CD14-positive monocyte (primary cell): ENCODE results near the gene ABCB10. TPM values are rescaled to one million over a fixed set of nuclear protein-coding genes. Genes with fewer than 3 reads are reported as not detected.
"Not testable (repeated sequence)": the region's sequence is repeated elsewhere in the genome, so short reads cannot be mapped to it uniquely, and the experiment has no call there.

Source experiments
- DNase-seq, 3 donors: peaks; one replicate each; pipeline ENCODE4 v3.0.0-alpha.2; 2011 to 2022
- H2AFZ ChIP-seq: 2 replicates; pipeline ENCODE4 v1.6.0; 2012; ENCODE audit warnings: mild to moderate bottlenecking, low read depth, low read length, inconsistent platforms; ENCODE audit not compliant: insufficient read depth, poor library complexity, severe bottlenecking
- H3K27ac ChIP-seq, 2 donors: 1 replicate in 1 of 2; 2 replicates in 1 of 2; pipeline ENCODE4 v1.5.1; 2012 to 2013; ENCODE audit warnings: low read length in 2 of 2, control low read depth in 1 of 2, inconsistent platforms in 1 of 2, low read depth in 1 of 2, mild to moderate bottlenecking in 1 of 2
- H3K27me3 ChIP-seq, 2 donors: one replicate each; pipeline versions ENCODE4 v1.6.0 to v1.6.1; 2011 to 2013; ENCODE audit warnings: low read length in 2 of 2; ENCODE audit not compliant: control insufficient read depth in 2 of 2, insufficient read depth in 2 of 2
- H3K36me3 ChIP-seq, 2 donors: replicated peaks in 1 of 2; 1 replicate in 1 of 2; 2 replicates in 1 of 2; pipeline versions ENCODE4 v1.5.1 to v1.6.1; 2012 to 2013; ENCODE audit warnings: low read length in 2 of 2, control low read depth in 1 of 2, inconsistent platforms in 1 of 2, mild to moderate bottlenecking in 1 of 2; ENCODE audit not compliant: insufficient read depth in 2 of 2, control insufficient read depth in 1 of 2
- H3K4me1 ChIP-seq, 2 donors: 1 replicate in 1 of 2; 2 replicates in 1 of 2; pipeline versions ENCODE4 v1.5.1 to v1.6.1; 2012 to 2013; ENCODE audit warnings: low read length in 2 of 2, control low read depth in 1 of 2, inconsistent platforms in 1 of 2, mild to moderate bottlenecking in 1 of 2, moderate library complexity in 1 of 2; ENCODE audit not compliant: insufficient read depth in 2 of 2, control insufficient read depth in 1 of 2
- H3K4me2 ChIP-seq: replicated peaks from 2 replicates; pipeline ENCODE3; 2012; ENCODE audit warnings: low read length, moderate library complexity, mild to moderate bottlenecking; ENCODE audit not compliant: poor library complexity, severe bottlenecking; ENCODE audit errors: extremely low read depth
- H3K4me3 ChIP-seq, 3 experiments: fragments of 200-600 bp in 1 of 3; sonication (generic) in 1 of 3; replicated peaks in 1 of 3; 1 replicate in 2 of 3; 2 replicates in 1 of 3; pipeline ENCODE4 v1.5.1; 2011 to 2013; ENCODE audit warnings: low read length in 3 of 3, mild to moderate bottlenecking in 3 of 3, control low read depth in 2 of 3, low read depth in 2 of 3, inconsistent platforms in 1 of 3, moderate library complexity in 1 of 3
- H3K79me2 ChIP-seq: 2 replicates; pipeline ENCODE4 v1.6.0; 2012; ENCODE audit warnings: mild to moderate bottlenecking, control low read depth, inconsistent platforms, low read length, moderate library complexity; ENCODE audit not compliant: insufficient read depth
- H3K9ac ChIP-seq: 2 replicates; pipeline ENCODE4 v1.6.0; 2017; ENCODE audit warnings: low read length, mild to moderate bottlenecking; ENCODE audit not compliant: insufficient read depth, poor library complexity, severe bottlenecking
- H3K9me3 ChIP-seq, 2 donors: replicated peaks in 1 of 2; 1 replicate in 1 of 2; 2 replicates in 1 of 2; pipeline versions ENCODE4 v1.5.1 to v1.6.1; 2012 to 2013; ENCODE audit warnings: low read length in 2 of 2, control low read depth in 1 of 2; ENCODE audit not compliant: control insufficient read depth in 1 of 2, insufficient read depth in 1 of 2
- H4K20me1 ChIP-seq: 2 replicates; pipeline ENCODE4 v1.6.0; 2012; ENCODE audit warnings: mild to moderate bottlenecking, low read length, control low read depth, moderate library complexity; ENCODE audit not compliant: insufficient read depth
- H3K27ac Mint-ChIP-seq, 7 donors: one replicate each; pipeline ENCODE4 v1.8.0; 2020; ENCODE audit warnings: mild to moderate bottlenecking in 7 of 7, mixed read lengths in 7 of 7, moderate library complexity in 6 of 7, inconsistent platforms in 2 of 7
- H3K27me3 Mint-ChIP-seq, 3 donors: one replicate each; pipeline ENCODE4 v1.8.0; 2021 to 2022; ENCODE audit warnings: low read depth in 3 of 3, mild to moderate bottlenecking in 3 of 3, mixed read lengths in 3 of 3, moderate library complexity in 3 of 3, inconsistent platforms in 1 of 3
- H3K36me3 Mint-ChIP-seq, 2 donors: one replicate each; pipeline ENCODE4 v1.8.0; 2020; ENCODE audit warnings: mixed read lengths in 2 of 2, inconsistent platforms in 1 of 2, mild to moderate bottlenecking in 1 of 2
- H3K4me1 Mint-ChIP-seq: one replicate; pipeline ENCODE4 v1.8.0; 2020; ENCODE audit warnings: mild to moderate bottlenecking, mixed read lengths
- H3K4me3 Mint-ChIP-seq, 2 donors: one replicate each; pipeline ENCODE4 v1.8.0; 2020; ENCODE audit warnings: mild to moderate bottlenecking in 2 of 2, mixed read lengths in 2 of 2, moderate library complexity in 1 of 2
- H3K9me3 Mint-ChIP-seq, 7 donors: one replicate each; pipeline ENCODE4 v1.8.0; 2020 to 2022; ENCODE audit warnings: mixed read lengths in 7 of 7, mild to moderate bottlenecking in 6 of 7, moderate library complexity in 6 of 7, inconsistent platforms in 2 of 7
- CTCF ChIP-seq: fragments of 200-600 bp; IDR thresholded peaks from one replicate; pipeline ENCODE4 v1.8.0; 2022; ENCODE audit warnings: antibody characterized with exemption, mild to moderate bottlenecking
- WGBS: methylation state at CpG from one replicate; pipeline ENCODE4 v1.1.5; 2013; ENCODE audit warnings: missing lambda C conversion rate; ENCODE audit not compliant: insufficient coverage; 5-methylcytosine and 5-hydroxymethylcytosine counted together
- intact Hi-C, 2 donors: fragments of 100-400 bp; cut with micrococcal nuclease; formaldehyde crosslinking; loops; one replicate each; pipeline versions ENCODE4 v1.15.0 to v1.15.1; 2023
- polyA plus RNA-seq, 3 donors: library from polyadenylated mRNA; depleted of rRNA in 1 of 3; unstranded in 2 of 3; stranded (reverse) in 1 of 3; fragments of 300-500 nt in 2 of 3; fragments of >200 nt in 1 of 3; fragmentation: Illumina TruSeq in 2 of 3; gene quantifications; 1 replicate in 2 of 3; 2 replicates in 1 of 3; pipeline ENCODE4 v1.2.3, GENCODE V29; 2012 to 2021

ABCB10 gene
- polyA plus RNA-seq, 3 donors, result 5.4 to 12.9 (median 11.4) TPM

- no peak overlapping the region for H3K9ac ChIP-seq
- WGBS, result 78% methylated on average over 5 of the region's 10 CpGs
- H3K4me1 ChIP-seq, result no peaks in the 10 kb centered on the region
- Mint-ChIP-seq H3K9me3 (no peaks in the 10 kb centered on the region), H3K4me1 (no peaks in the 10 kb centered on the region), H3K36me3 (peaks cover 66 to 79% of the 10 kb centered on the region in 2 donors), H3K4me3 (no peak overlapping the region), H3K27me3 (peaks cover 0 to 3% (median 1%) of the 10 kb centered on the region in 3 donors), H3K27ac (peak overlapping the region in 3 of 7 donors; percentile 3 to 41 (median 16))
- H2AFZ ChIP-seq, result no peak overlapping the region
- no peak for TF ChIP-seq CTCF
- no peak for DNase-seq
- H3K4me3 ChIP-seq, result no peak overlapping the region
- intact Hi-C loops, result loop anchor here in 1 of 2 donors (5.0 kb wide), 1 partner anchor 223 kb away; no protein-coding TSS in a partner anchor
- peaks cover 8% of the 10 kb centered on the region for H4K20me1 ChIP-seq
- H3K27me3 ChIP-seq, result no peaks in the 10 kb centered on the region
- no peak overlapping the region for H3K4me2 ChIP-seq
- H3K36me3 ChIP-seq, result peaks cover 59 to 91% of the 10 kb centered on the region in 2 donors
- no peaks in the 10 kb centered on the region for H3K79me2 ChIP-seq
- no peaks in the 10 kb centered on the region for H3K9me3 ChIP-seq
- no peak overlapping the region for H3K27ac ChIP-seq
These were observed 78.7 kb downstream of the ABCB10 start for GRCh38 chr1:229479660-229480399.

GRCh38 chr1:229478852-229479251 lies 79.7 kb downstream of the ABCB10 start:
- H3K4me1 Mint-ChIP-seq, result no peaks in the 10 kb centered on the region
- Histone ChIP-seq H3K36me3 (peaks cover 62 to 91% of the 10 kb centered on the region in 2 donors), H2AFZ (no peak overlapping the region), H3K9me3 (no peaks in the 10 kb centered on the region), H3K79me2 (no peaks in the 10 kb centered on the region), H3K4me1 (no peaks in the 10 kb centered on the region), H3K9ac (no peak overlapping the region), H3K27ac (no peak overlapping the region), H3K27me3 (no peaks in the 10 kb centered on the region), H3K4me3 (no peak overlapping the region), H4K20me1 (peaks cover 8% of the 10 kb centered on the region), H3K4me2 (no peak overlapping the region)
- no peak overlapping the region for H3K4me3 Mint-ChIP-seq
- WGBS, result 100% methylated on average over 1 of the region's 1 CpG
- intact Hi-C loops, result no loop called here
- H3K9me3 Mint-ChIP-seq, result no peaks in the 10 kb centered on the region
- TF ChIP-seq CTCF, result no peak
- peaks cover 70 to 82% of the 10 kb centered on the region in 2 donors for H3K36me3 Mint-ChIP-seq
- peaks cover 0 to 3% (median 1%) of the 10 kb centered on the region in 3 donors for H3K27me3 Mint-ChIP-seq
- no peak for DNase-seq
- H3K27ac Mint-ChIP-seq, result peak overlapping the region in 1 of 7 donors; percentile 5

- not testable (repeated sequence) for DNase-seq, H3K4me1 ChIP-seq, H3K27ac Mint-ChIP-seq, H4K20me1 ChIP-seq, H3K79me2 ChIP-seq, H3K9ac ChIP-seq, H3K9me3 Mint-ChIP-seq, H3K4me1 Mint-ChIP-seq, H3K9me3 ChIP-seq, H3K4me2 ChIP-seq, H3K4me3 ChIP-seq, H3K27me3 Mint-ChIP-seq, H3K27me3 ChIP-seq, H2AFZ ChIP-seq, H3K4me3 Mint-ChIP-seq, H3K27ac ChIP-seq
- H3K36me3 Mint-ChIP-seq, result peaks cover 69 to 80% of the 10 kb centered on the region in 2 donors
- WGBS, result 100% methylated on average over 1 of the region's 13 CpGs
- H3K36me3 ChIP-seq, result peaks cover 61 to 86% of the 10 kb centered on the region in 2 donors
- intact Hi-C loops, result loop anchor here in 1 of 2 donors (2.0 kb wide), 1 partner anchor 215 kb away; no protein-coding TSS in a partner anchor
These were observed 82.6 kb downstream of the ABCB10 start for GRCh38 chr1:229475859-229476258.
